ENCODE data around the gene TCERG1L.
"Not testable (repeated sequence)": the region's sequence is repeated elsewhere in the genome, so short reads cannot be mapped to it uniquely, and the experiment has no call there.

The TCERG1L gene

GRCh38 chr10:131081786-131082185, 229.7 kb downstream of the TCERG1L start:
- Histone ChIP-seq H3K27ac (replicated peaks) (no peak overlapping the region), H3K27me3 (ENCODE audit: insufficient read depth, poor library complexity, severe bottlenecking) (no peaks in the 10 kb centered on the region), H3K4me3 (replicated peaks; ENCODE audit: insufficient read depth, low read length) (no peak overlapping the region)
- no peak for DNase-seq (ENCODE audit: low read depth in 1 of 2, low spot score in 1 of 2)
- TF ChIP-seq CTCF (IDR thresholded peaks at IDR 0.05; ENCODE audit: insufficient read depth, low read length) (no peak), GABPA (IDR thresholded peaks at IDR 0.05; ENCODE audit: low read depth) (no peak), POLR2AphosphoS5 (IDR thresholded peaks at IDR 0.05; ENCODE audit: low read depth) (no peak), SPI1 (IDR thresholded peaks at IDR 0.05; ENCODE audit: borderline replicate concordance, low read depth) (no peak), REST (IDR thresholded peaks at IDR 0.05; ENCODE audit: insufficient replicate concordance, low read depth) (no peak)

GRCh38 chr10:131081376-131081775, 230.1 kb downstream of the TCERG1L start:
- Histone ChIP-seq H3K4me3 (replicated peaks; ENCODE audit: insufficient read depth, low read length) (no peak overlapping the region), H3K27me3 (ENCODE audit: insufficient read depth, poor library complexity, severe bottlenecking) (no peaks in the 10 kb centered on the region), H3K27ac (replicated peaks) (no peak overlapping the region)
- DNase-seq (ENCODE audit: low read depth in 1 of 2, low spot score in 1 of 2), result no peak
- TF ChIP-seq GABPA (IDR thresholded peaks at IDR 0.05; ENCODE audit: low read depth), result no peak
- no peak for TF ChIP-seq SPI1 (IDR thresholded peaks at IDR 0.05; ENCODE audit: borderline replicate concordance, low read depth)
- no peak for TF ChIP-seq CTCF (IDR thresholded peaks at IDR 0.05; ENCODE audit: insufficient read depth, low read length)

- Histone ChIP-seq H3K27ac (replicated peaks) (no peak overlapping the region), H3K4me3 (replicated peaks; ENCODE audit: insufficient read depth, low read length) (no peak overlapping the region), H3K27me3 (ENCODE audit: insufficient read depth, poor library complexity, severe bottlenecking) (no peaks in the 10 kb centered on the region)
- no peak for TF ChIP-seq GABPA (IDR thresholded peaks at IDR 0.05; ENCODE audit: low read depth)
- no peak for TF ChIP-seq SPI1 (IDR thresholded peaks at IDR 0.05; ENCODE audit: borderline replicate concordance, low read depth)
- no peak for TF ChIP-seq REST (IDR thresholded peaks at IDR 0.05; ENCODE audit: insufficient replicate concordance, low read depth)
- TF ChIP-seq CTCF (IDR thresholded peaks at IDR 0.05; ENCODE audit: insufficient read depth, low read length), result no peak
- TF ChIP-seq POLR2AphosphoS5 (IDR thresholded peaks at IDR 0.05; ENCODE audit: low read depth), result no peak
- DNase-seq (ENCODE audit: low read depth in 1 of 2, low spot score in 1 of 2), result no peak
These were observed 230.9 kb downstream of the TCERG1L start for GRCh38 chr10:131080571-131080970.

GRCh38 chr10:131079314-131079713, 232.2 kb downstream of the TCERG1L start:
- H3K27ac ChIP-seq (replicated peaks), result no peak overlapping the region
- DNase-seq (ENCODE audit: low read depth in 1 of 2, low spot score in 1 of 2), result no peak
- no peaks in the 10 kb centered on the region for H3K27me3 ChIP-seq (ENCODE audit: insufficient read depth, poor library complexity, severe bottlenecking)
- TF ChIP-seq REST (IDR thresholded peaks at IDR 0.05; ENCODE audit: insufficient replicate concordance, low read depth) (no peak), CTCF (IDR thresholded peaks at IDR 0.05; ENCODE audit: insufficient read depth, low read length) (no peak), GABPA (IDR thresholded peaks at IDR 0.05; ENCODE audit: low read depth) (no peak), SPI1 (IDR thresholded peaks at IDR 0.05; ENCODE audit: borderline replicate concordance, low read depth) (no peak), POLR2AphosphoS5 (IDR thresholded peaks at IDR 0.05; ENCODE audit: low read depth) (no peak)
- H3K4me3 ChIP-seq (replicated peaks; ENCODE audit: insufficient read depth, low read length), result no peak overlapping the region

- not testable (repeated sequence) for DNase-seq (ENCODE audit: low read depth in 1 of 2, low spot score in 1 of 2); H3K27ac ChIP-seq (replicated peaks); H3K4me3 ChIP-seq (replicated peaks; ENCODE audit: insufficient read depth, low read length); H3K27me3 ChIP-seq (ENCODE audit: insufficient read depth, poor library complexity, severe bottlenecking)
These were observed 232.6 kb downstream of the TCERG1L start for GRCh38 chr10:131078882-131079280.
